Activated T-helper 9 cell treated with anti-CD3 and anti-CD28 coated beads, Interleukin-2, amount 50 U/mL, for 16 hours (primary cell): ENCODE results near the gene UTS2.
A peak's percentile ranks its signal among the peaks of the same experiment; 100 is the strongest.

Experiments
- DNase-seq: peaks from one replicate; pipeline ENCODE4 v3.0.0-alpha.2; 2020; ENCODE audit warnings: low read depth

The UTS2 gene

DNA sequence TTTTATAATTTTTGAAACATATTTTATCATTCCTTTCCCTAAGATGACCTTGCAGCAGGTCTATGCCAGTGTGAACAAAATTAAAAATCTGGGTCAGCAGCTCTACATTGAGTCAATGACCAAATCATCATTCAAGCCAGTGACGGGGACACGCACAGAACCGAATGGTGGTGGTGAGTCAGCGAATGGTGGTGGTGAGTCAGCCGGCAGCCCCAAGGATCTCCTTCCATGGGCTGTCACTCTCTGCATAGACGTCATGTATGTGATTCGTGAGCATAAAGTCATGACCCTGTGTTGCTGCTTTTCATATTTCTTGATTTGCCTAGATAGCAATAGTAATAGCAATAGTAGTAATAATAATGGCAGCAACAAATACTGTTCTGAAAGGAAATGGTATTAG is 42.5 kb downstream of the UTS2 start:
- DNase-seq: peak; percentile 8

DNA sequence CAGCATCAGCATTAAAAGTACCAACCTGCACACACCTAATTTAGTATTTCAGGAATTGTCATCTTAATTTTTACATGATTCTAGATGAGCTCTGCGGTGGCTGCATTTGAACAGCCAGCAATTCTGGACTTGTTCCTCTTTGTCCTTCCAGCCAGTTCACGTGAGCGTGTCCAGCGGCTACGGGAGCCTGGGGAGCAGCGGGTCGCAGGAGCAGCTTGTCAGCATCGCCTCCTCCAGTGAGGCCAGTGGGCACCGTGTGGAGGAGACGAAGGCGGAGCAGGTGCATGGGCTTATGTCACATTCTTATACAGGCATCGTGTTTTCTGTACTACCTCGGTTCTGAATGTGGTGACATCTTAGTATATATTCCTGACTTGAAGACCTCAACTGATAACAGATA is 43.1 kb downstream of the UTS2 start:
- DNase-seq: no peak

DNA sequence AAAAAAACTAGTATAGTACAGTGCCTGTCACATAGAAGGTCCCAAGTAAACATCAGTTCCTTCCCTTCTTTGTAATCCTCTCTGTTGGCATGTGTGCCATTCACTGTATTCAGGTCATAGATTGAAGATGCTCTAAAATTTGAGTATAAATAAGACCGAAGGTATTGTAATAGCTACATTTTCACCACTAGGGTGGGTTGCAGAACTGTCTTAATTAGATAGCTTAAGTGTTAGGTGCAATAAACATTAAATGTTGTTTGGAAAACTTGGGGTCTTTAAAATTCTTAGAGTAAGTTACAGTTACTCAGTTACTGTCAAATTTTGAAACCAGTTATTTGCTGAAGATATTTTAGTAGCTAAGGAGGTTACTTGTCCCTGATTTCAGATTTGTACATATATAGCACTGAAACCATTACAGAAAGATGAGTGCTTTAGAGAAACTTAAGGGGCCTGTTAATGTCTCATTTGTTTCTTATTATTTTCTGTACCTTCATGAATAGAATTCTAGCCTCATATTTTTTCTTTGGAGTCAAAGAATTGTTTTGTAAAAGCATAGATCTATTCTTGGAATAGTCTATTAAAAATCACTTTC is 44.5 kb downstream of the UTS2 start:
- no peak for DNase-seq

DNA sequence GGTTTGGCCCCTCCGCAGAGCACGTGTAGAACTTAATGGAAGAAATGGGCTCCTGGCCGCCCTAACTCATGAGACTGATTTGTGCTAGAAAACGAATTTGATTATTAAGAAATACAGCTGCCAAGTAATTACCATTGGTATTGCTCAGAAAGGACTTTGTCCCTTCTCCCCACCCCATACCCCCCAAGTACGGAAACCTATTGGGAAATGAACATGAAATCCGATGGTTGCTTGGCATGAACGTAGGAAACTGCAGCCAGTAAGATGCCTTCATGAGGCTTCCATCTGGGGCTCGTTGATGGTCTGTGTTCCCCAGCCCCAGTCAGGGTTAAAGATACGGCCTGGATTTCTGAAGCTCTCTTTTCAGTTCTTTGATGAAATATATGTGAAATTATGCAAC is 47.4 kb downstream of the UTS2 start:
- no peak for DNase-seq
